GM23338 (cell line): ENCODE results near the gene MKNK2.

ENCODE experiments used
- CREB1 ChIP-seq: fragments of 250-450 bp; sonication (Bioruptor Pico); IDR thresholded peaks from 2 replicates; pipeline ENCODE4 v1.5.0; 2020; ENCODE audit warnings: low read depth, mild to moderate bottlenecking, moderate library complexity
- CTCF ChIP-seq, 2 experiments: fragments of 200-600 bp in 1 of 2; sonication (generic) in 1 of 2; conservative IDR thresholded peaks; 2 replicates each; pipeline versions ENCODE4 v1.5.1 to v1.6.1; 2016 to 2017; ENCODE audit warnings: antibody characterized with exemption in 2 of 2, low read depth in 2 of 2, mild to moderate bottlenecking in 2 of 2, moderate library complexity in 1 of 2
- ETS1 ChIP-seq: IDR thresholded peaks from 2 replicates; pipeline ENCODE4 v1.6.1; 2016; ENCODE audit warnings: antibody characterized with exemption
- EZH2 ChIP-seq: fragments of 200-600 bp; sonication (generic); IDR thresholded peaks from one replicate; pipeline ENCODE4 v1.8.0; 2017; ENCODE audit warnings: antibody characterized with exemption, mild to moderate bottlenecking, low read depth; ENCODE audit not compliant: unreplicated experiment
- EZH2phosphoT487 ChIP-seq: fragments of 200-600 bp; sonication (generic); IDR thresholded peaks from one replicate; pipeline ENCODE4 v1.8.1; 2018; ENCODE audit warnings: antibody characterized with exemption; ENCODE audit not compliant: unreplicated experiment
- JUNB ChIP-seq: IDR thresholded peaks from one replicate; pipeline ENCODE4 v1.6.1; 2016; ENCODE audit warnings: antibody characterized with exemption; ENCODE audit not compliant: unreplicated experiment
- POLR2AphosphoS5 ChIP-seq: IDR thresholded peaks from 2 replicates; pipeline ENCODE4 v1.6.1; 2016; ENCODE audit warnings: antibody characterized with exemption, low read depth
- STAT1 ChIP-seq: IDR thresholded peaks from one replicate; pipeline ENCODE4 v1.6.1; 2016; ENCODE audit warnings: antibody characterized with exemption; ENCODE audit not compliant: unreplicated experiment
- ZNF114 ChIP-seq: fragments of 250-450 bp; sonication (Bioruptor Pico); IDR thresholded peaks from 2 replicates; pipeline ENCODE4 v1.5.0; 2020; ENCODE audit warnings: mild to moderate bottlenecking, moderate library complexity
- ZNF331 ChIP-seq: fragments of 250-450 bp; sonication (Bioruptor Pico); IDR thresholded peaks from 2 replicates; pipeline ENCODE4 v1.5.0; 2020; ENCODE audit warnings: low read depth, mild to moderate bottlenecking, moderate library complexity

- TF ChIP-seq CTCF (conservative IDR thresholded peaks at IDR 0.05; ENCODE audit: low read depth in 2 of 2): no peak
- no peak for TF ChIP-seq ZNF331 (CRISPR knock-in tag)
- TF ChIP-seq POLR2AphosphoS5: no peak
- TF ChIP-seq EZH2: no peak
- TF ChIP-seq JUNB: no peak
- TF ChIP-seq CREB1: no peak
- TF ChIP-seq ZNF114 (CRISPR knock-in tag): no peak
- no peak for TF ChIP-seq ETS1
- TF ChIP-seq STAT1: no peak
- no peak for TF ChIP-seq EZH2phosphoT487
Measured at GRCh38 chr19:2089727-2090053, 38.6 kb upstream of the MKNK2 start.
